ENCODE data around the gene RUFY2. TPM values are rescaled to one million over a fixed set of nuclear protein-coding genes. Genes with fewer than 3 reads are reported as not detected.

Gene RUFY2
- polyA plus RNA-seq, 1 experiment: 14.7 TPM

DNA sequence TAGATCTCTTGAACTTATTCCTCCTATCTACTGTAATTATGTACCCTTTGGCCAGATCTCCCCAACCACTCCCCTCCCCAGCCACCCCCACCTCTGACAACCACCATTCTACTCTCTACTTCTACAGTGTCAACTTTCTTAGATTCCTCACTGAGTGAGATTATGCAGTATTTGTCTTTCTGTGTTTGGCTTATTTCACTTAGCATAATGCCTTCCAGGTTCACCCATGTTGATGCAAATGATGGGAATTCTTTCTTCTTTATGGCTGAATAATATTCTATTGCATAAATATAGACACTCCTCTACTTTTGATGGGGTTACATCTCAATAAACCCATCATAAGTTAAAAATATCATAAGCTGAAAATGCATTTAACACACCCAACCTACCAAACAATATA, 96.5 kb downstream of the RUFY2 start:
- H3K27ac ChIP-seq (ENCODE audit: low read depth, low read length): no peak overlapping the region
- H3K4me3 ChIP-seq (ENCODE audit: low read depth, low read length): no peak overlapping the region
- CTCF ChIA-PET: no interaction called here
- TF ChIP-seq CTCF (IDR thresholded peaks at IDR 0.05; ENCODE audit: low read depth, low read length): no peak
- H3K9me3 ChIP-seq (ENCODE audit: control insufficient read depth, insufficient read depth, low read length): no peaks in the 10 kb centered on the region; the same call in 1 of the 2 replicates
- no peak for DNase-seq (ENCODE audit: low read depth, low spot score)
- POLR2A ChIA-PET: no interaction called here
- no peaks in the 10 kb centered on the region for H3K27me3 ChIP-seq (ENCODE audit: control insufficient read depth, insufficient read depth, low read length)

- ChIA-PET CTCF (interaction anchor here (0.7 to 1.6 kb wide), 3 partner anchors 41 to 98 kb away, joined by 3 to 11 read pairs (median 4); no protein-coding TSS in a partner anchor), POLR2A (no interaction called here)
- Histone ChIP-seq H3K27me3 (ENCODE audit: control insufficient read depth, insufficient read depth, low read length) (no peaks in the 10 kb centered on the region), H3K4me3 (ENCODE audit: low read depth, low read length) (no peak overlapping the region), H3K9me3 (ENCODE audit: control insufficient read depth, insufficient read depth, low read length) (no peaks in the 10 kb centered on the region), H3K27ac (ENCODE audit: low read depth, low read length) (no peak overlapping the region)
- DNase-seq (ENCODE audit: low read depth, low spot score): no peak
- no peak for TF ChIP-seq CTCF (IDR thresholded peaks at IDR 0.05; ENCODE audit: low read depth, low read length)
Observed at GRCh38 chr10:68305854-68306253, 101.2 kb downstream of the RUFY2 start.

GRCh38 chr10:68303849-68304412, 103.1 kb downstream of the RUFY2 start:
- POLR2A ChIA-PET: no interaction called here
- H3K27me3 ChIP-seq (ENCODE audit: control insufficient read depth, insufficient read depth, low read length): no peaks in the 10 kb centered on the region
- H3K9me3 ChIP-seq (ENCODE audit: control insufficient read depth, insufficient read depth, low read length): no peaks in the 10 kb centered on the region
- no peak overlapping the region for H3K27ac ChIP-seq (ENCODE audit: low read depth, low read length)
- no peak overlapping the region for H3K4me3 ChIP-seq (ENCODE audit: low read depth, low read length)
- no peak for DNase-seq (ENCODE audit: low read depth, low spot score)
- CTCF ChIA-PET: interaction anchor here (0.7 to 7.6 kb wide), 7 partner anchors 11 to 515 kb away, joined by 3 to 163 read pairs (median 4); no protein-coding TSS in a partner anchor
- TF ChIP-seq CTCF (IDR thresholded peaks at IDR 0.05; ENCODE audit: low read depth, low read length): no peak

- CTCF ChIA-PET: interaction anchor here (0.6 to 7.6 kb wide), 18 partner anchors 11 to 515 kb away, joined by 3 to 163 read pairs (median 6); partner anchors contain the start of gene ATOH7
- Histone ChIP-seq H3K27me3 (ENCODE audit: control insufficient read depth, insufficient read depth, low read length) (no peaks in the 10 kb centered on the region), H3K27ac (ENCODE audit: low read depth, low read length) (no peak overlapping the region), H3K9me3 (ENCODE audit: control insufficient read depth, insufficient read depth, low read length) (no peaks in the 10 kb centered on the region), H3K4me3 (ENCODE audit: low read depth, low read length) (no peak overlapping the region)
- no peak for TF ChIP-seq CTCF (IDR thresholded peaks at IDR 0.05; ENCODE audit: low read depth, low read length)
- POLR2A ChIA-PET: no interaction called here
- no peak for DNase-seq (ENCODE audit: low read depth, low spot score)
Observed at GRCh38 chr10:68302871-68303270, 104.2 kb downstream of the RUFY2 start.

DNA sequence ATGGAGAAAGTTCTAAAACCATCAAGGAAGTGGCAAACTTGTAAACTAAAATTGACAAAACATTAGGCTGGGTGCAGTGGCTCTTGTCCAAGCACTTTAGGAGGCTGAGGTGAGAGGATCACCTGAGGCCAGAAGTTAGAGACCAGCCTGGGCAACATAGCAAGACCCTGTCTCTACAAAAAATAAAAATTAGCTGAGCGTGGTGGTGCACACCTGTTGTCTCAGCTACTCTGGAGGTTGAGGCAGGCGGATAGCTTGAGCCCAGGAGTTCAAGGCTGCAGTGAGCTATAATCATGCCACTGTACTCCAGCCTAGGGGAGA, 104.6 kb downstream of the RUFY2 start:
- no peaks in the 10 kb centered on the region for H3K27me3 ChIP-seq (ENCODE audit: control insufficient read depth, insufficient read depth, low read length)

More for the DNA sequence above, 104.6 kb downstream of the RUFY2 start:
- no peaks in the 10 kb centered on the region for H3K9me3 ChIP-seq (ENCODE audit: control insufficient read depth, insufficient read depth, low read length)
- no peak for DNase-seq (ENCODE audit: low read depth, low spot score)
- no peak for TF ChIP-seq CTCF (IDR thresholded peaks at IDR 0.05; ENCODE audit: low read depth, low read length)
- no peak overlapping the region for H3K27ac ChIP-seq (ENCODE audit: low read depth, low read length)
- CTCF ChIA-PET: interaction anchor here (0.6 to 7.6 kb wide), 23 partner anchors 11 to 514 kb away, joined by 3 to 163 read pairs (median 5); no protein-coding TSS in a partner anchor
- H3K4me3 ChIP-seq (ENCODE audit: low read depth, low read length): no peak overlapping the region
- POLR2A ChIA-PET: interaction anchor here (1.3 kb wide), 1 partner anchor 90 kb away, joined by 4 read pairs; no protein-coding TSS in a partner anchor

Data from AG04450 (cell line).